ENCODE measurements around the gene FRY.

DNA sequence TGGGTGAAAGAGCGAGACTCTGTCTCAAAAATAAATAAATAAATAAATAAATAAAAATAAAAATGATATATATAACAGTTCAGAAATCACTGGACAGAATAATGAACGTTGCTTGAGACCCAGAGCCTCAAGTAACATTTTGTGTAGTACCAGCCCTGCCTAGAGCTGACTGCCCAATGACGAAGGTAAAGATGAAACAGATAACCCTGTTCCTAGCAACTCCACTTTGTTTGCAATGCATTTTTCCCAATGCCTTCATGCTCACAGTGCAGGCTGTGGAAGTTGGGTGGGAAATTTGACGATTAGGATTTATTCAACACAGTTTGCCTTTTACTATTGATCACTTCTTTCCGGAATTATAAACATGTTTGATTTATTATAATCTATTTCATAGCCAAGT is 22.2 kb upstream of the FRY start:
- TF ChIP-seq, protein P1, sequence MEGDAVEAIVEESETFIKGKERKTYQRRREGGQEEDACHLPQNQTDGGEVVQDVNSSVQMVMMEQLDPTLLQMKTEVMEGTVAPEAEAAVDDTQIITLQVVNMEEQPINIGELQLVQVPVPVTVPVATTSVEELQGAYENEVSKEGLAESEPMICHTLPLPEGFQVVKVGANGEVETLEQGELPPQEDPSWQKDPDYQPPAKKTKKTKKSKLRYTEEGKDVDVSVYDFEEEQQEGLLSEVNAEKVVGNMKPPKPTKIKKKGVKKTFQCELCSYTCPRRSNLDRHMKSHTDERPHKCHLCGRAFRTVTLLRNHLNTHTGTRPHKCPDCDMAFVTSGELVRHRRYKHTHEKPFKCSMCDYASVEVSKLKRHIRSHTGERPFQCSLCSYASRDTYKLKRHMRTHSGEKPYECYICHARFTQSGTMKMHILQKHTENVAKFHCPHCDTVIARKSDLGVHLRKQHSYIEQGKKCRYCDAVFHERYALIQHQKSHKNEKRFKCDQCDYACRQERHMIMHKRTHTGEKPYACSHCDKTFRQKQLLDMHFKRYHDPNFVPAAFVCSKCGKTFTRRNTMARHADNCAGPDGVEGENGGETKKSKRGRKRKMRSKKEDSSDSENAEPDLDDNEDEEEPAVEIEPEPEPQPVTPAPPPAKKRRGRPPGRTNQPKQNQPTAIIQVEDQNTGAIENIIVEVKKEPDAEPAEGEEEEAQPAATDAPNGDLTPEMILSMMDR (IDR thresholded peaks at IDR 0.05; ENCODE audit: low read depth, low read length): no peak
- no peak for TF ChIP-seq EZH2phosphoT487 (IDR thresholded peaks at IDR 0.05; ENCODE audit: low read depth)
